Urinary bladder (tissue), 4 donors: ENCODE results near the gene RBM19. TPM values are rescaled to one million over a fixed set of nuclear protein-coding genes. Genes with fewer than 3 reads are reported as not detected.

Experiments
- DNase-seq: peaks from one replicate; pipeline ENCODE4 v3.0.0-alpha.2; 2015; ENCODE audit errors: extremely low spot score
- H3K27ac ChIP-seq: one replicate; pipeline ENCODE4 v1.5.1; 2013; ENCODE audit warnings: low read depth, mild to moderate bottlenecking, moderate library complexity
- H3K36me3 ChIP-seq: one replicate; pipeline ENCODE4 v1.6.1; 2013; ENCODE audit warnings: mild to moderate bottlenecking, moderate library complexity; ENCODE audit not compliant: insufficient read depth
- H3K4me1 ChIP-seq: one replicate; pipeline ENCODE4 v1.6.1; 2013; ENCODE audit warnings: mild to moderate bottlenecking, moderate library complexity; ENCODE audit not compliant: insufficient read depth
- H3K4me3 ChIP-seq: one replicate; pipeline ENCODE4 v1.5.1; 2013; ENCODE audit warnings: low read depth, low read length
- WGBS: extraction: QIAGEN DNeasy Blood & Tissue Kit; methylation state at CpG from one replicate; pipeline ENCODE4 v1.1.7; 2013; 5-methylcytosine and 5-hydroxymethylcytosine counted together
- polyA plus RNA-seq: library from polyadenylated mRNA; stranded (reverse); fragments of 200-250 nt; gene quantifications from one replicate; pipeline ENCODE4 v1.2.3, GENCODE V29; 2013
- total RNA-seq: library from RNA; depleted of rRNA; stranded (reverse); fragments of >200 nt; gene quantifications from one replicate; pipeline ENCODE4 v1.2.3, GENCODE V29; 2014
- donor health status: healthy with polysubstance abuse.
- donor health status: healthy.

RBM19 gene
- total and polyA plus RNA-seq, 2 donors = 15.4 to 16.3 TPM

DNA sequence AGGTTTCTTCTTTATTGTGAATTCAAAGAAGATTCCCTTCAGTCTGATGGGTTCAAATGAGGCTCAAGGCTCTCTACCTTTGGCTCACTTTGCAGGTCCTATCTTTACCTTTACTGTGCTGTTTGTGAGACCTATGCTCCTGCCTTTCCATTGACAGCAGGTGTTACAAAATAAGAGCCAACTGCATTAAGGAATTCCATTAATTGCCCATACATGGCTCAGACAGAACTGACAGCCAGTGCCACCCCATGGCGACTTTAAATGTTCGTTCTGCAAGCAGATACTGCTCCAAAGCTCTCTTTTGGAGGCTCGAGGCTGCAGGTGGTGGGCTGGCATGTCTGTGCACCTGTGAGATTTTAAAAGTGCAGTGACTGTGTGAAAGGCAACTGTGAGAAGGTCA lies 44.7 kb downstream of the RBM19 start:
- H3K27ac ChIP-seq = no peak overlapping the region
- no peaks in the 10 kb centered on the region for H3K4me1 ChIP-seq
- H3K4me3 ChIP-seq = no peak overlapping the region
- DNase-seq = no peak
- 81% methylated on average over 3 of the region's 3 CpGs for WGBS
- H3K36me3 ChIP-seq = peaks cover 5% of the 10 kb centered on the region

- Histone ChIP-seq H3K4me1 (no peaks in the 10 kb centered on the region), H3K36me3 (peaks cover 5% of the 10 kb centered on the region), H3K27ac (no peak overlapping the region), H3K4me3 (no peak overlapping the region)
- WGBS = 87% methylated on average over 5 of the region's 5 CpGs
- DNase-seq = no peak
Measured at GRCh38 chr12:113919791-113920190, 46.3 kb downstream of the RBM19 start.

- WGBS = 87% methylated on average over 13 of the region's 13 CpGs
- H3K27ac ChIP-seq = no peak overlapping the region
- peaks cover 5% of the 10 kb centered on the region for H3K36me3 ChIP-seq
Measured at GRCh38 chr12:113918306-113918705, 47.8 kb downstream of the RBM19 start.

DNA sequence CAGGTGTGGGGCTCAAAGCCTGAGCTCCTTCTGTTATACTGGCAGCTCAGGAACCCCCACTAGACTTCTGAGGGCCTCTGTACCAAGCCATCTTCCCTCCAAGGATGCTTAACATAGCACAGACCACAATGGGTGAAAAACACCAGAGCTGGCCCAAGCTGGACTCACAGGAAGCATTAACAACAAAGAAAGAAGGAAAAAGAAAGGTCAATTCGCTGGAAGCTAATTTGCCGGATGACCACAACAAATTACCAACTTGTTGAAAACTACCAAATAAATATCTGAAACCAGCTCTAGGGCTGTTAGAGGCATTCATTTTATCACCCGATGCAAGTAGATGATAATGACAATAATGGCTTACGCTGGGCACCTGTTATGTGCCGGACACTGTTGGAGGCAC lies 48.7 kb downstream of the RBM19 start:
- H3K4me3 ChIP-seq = no peak overlapping the region
- no peak for DNase-seq
- WGBS = 97% methylated on average over 5 of the region's 5 CpGs
- no peak overlapping the region for H3K27ac ChIP-seq
- H3K36me3 ChIP-seq = peaks cover 5% of the 10 kb centered on the region
- H3K4me1 ChIP-seq = no peaks in the 10 kb centered on the region

More at GRCh38 chr12:113918306-113918705, 47.8 kb downstream of the RBM19 start:
- DNase-seq = no peak
- no peak overlapping the region for H3K4me3 ChIP-seq
- H3K4me1 ChIP-seq = no peaks in the 10 kb centered on the region

GRCh38 chr12:113914806-113915205 lies 51.3 kb downstream of the RBM19 start:
- Histone ChIP-seq H3K4me3 (no peak overlapping the region), H3K4me1 (no peaks in the 10 kb centered on the region), H3K27ac (no peak overlapping the region), H3K36me3 (peaks cover 5% of the 10 kb centered on the region)
- DNase-seq = no peak
- 94% methylated on average over 13 of the region's 13 CpGs for WGBS

DNA sequence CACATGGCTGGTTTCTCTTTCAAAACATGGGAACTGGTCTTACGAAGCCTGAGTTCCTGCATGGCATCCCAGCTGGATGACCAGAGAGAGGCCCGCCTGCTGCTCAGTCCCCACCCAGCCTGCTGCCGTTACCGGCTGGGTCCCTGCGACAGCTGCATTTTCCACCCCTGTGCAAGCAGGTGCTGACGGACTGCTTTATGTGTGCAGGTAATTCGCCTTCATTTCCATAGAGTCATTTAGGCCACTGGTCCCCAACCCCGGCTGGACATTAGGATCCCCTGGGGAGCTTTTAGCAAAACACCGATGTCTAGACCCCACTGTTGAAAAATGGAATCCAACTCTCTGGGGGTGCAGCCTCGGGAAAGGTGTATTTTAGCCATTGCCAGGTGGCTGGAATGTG lies 51.9 kb downstream of the RBM19 start:
- no peak overlapping the region for H3K27ac ChIP-seq
- 91% methylated on average over 10 of the region's 10 CpGs for WGBS
- peaks cover 5% of the 10 kb centered on the region for H3K36me3 ChIP-seq
- no peak for DNase-seq
- no peaks in the 10 kb centered on the region for H3K4me1 ChIP-seq
- no peak overlapping the region for H3K4me3 ChIP-seq

DNA sequence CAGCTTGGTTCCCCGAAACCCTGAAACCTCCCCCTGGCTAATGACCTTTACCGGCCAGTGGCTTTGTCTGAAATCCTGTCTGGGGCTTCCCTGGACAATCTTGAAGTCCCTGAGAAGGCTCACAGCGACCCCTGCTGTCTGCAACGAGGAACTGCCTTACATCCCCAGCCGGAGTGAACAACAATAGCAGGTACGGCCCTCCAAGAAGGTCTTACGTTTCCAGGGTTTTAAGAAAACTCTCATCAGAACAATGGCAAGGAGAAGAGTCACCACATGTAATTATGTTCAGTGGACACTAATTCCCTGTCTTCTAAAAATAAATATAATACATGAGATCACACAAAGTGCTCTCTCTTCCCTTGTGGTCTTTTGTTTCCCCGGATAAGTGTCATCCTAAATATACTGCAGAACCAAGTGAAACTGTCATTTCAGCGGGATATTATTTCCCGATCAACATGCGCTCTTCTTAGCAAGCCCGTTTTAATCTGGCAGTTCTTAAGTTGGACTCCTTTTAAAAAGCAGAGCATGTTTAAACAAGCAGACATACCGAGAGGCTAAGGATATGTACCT lies 53.3 kb downstream of the RBM19 start:
- WGBS = 52% methylated on average over 13 of the region's 13 CpGs
- peak; percentile 26 for DNase-seq
- Histone ChIP-seq H3K4me3 (no peak overlapping the region), H3K4me1 (no peaks in the 10 kb centered on the region), H3K36me3 (peaks cover 5% of the 10 kb centered on the region), H3K27ac (no peak overlapping the region)

GRCh38 chr12:113911971-113912759 lies 54.0 kb downstream of the RBM19 start:
- 95% methylated on average over 14 of the region's 14 CpGs for WGBS
- Histone ChIP-seq H3K36me3 (peaks cover 3% of the 10 kb centered on the region), H3K4me3 (no peak overlapping the region)

DNA sequence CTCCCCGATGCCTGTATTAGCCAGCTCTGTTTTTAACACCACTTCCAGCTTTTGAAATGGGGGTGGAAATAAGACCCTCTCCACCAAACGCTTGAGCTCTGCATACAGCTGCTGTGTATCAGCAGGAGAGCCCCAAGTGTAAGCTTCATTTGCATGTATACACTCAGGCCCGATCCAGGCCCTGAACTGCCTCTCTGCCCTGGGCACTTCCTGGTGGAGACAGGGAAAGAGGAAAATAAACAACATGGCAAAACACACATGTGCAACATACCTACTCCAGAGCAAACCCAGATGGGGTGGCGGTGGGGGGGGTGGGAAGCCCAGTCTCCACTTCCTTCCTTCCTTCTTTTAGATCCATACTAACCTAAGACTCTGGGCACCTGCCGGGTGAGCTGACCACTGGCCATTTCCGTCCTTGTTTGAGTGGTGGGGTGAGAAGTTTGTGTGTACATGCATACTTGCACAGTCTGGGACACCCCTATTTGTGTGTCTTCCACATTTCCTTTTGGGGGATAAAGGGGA lies 55.3 kb downstream of the RBM19 start:
- H3K27ac ChIP-seq = no peak overlapping the region
- WGBS = 75% methylated on average over 6 of the region's 6 CpGs
- H3K36me3 ChIP-seq = no peaks in the 10 kb centered on the region
- H3K4me1 ChIP-seq = no peaks in the 10 kb centered on the region
- H3K4me3 ChIP-seq = no peak overlapping the region
- DNase-seq = no peak

More at GRCh38 chr12:113911971-113912759, 54.0 kb downstream of the RBM19 start:
- H3K4me1 ChIP-seq = no peaks in the 10 kb centered on the region
- H3K27ac ChIP-seq = no peak overlapping the region
- DNase-seq = no peak

DNA sequence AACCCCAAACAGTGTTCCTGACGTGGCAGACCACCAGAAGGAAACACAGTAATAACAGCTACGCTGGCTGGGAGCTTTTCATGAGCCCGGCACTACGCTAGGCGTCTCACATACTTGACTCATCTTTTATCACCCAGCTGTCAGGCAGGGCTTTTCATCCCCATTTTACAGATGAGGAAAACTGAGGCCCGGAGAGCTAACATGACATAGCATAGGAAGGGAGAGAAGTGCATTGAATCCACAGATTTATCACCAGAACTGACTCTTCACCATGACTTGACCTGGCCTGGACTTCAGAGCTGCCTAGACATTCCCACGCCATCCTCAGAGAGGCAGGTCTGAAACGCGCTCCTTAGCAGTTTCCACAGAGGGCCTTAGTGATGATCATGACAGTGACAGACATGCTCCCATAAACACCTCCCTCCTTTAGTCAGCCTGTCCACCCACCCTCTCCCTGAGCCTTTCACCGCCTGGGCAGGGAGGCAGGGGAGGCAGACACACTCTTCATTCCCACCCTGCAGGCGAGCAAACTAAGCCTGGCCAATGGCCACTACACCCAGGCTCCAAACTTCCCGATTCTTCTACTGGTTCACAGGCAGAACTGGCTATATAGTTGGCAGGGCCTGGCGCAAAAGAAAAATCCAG lies 56.2 kb downstream of the RBM19 start:
- Histone ChIP-seq H3K27ac (no peak overlapping the region), H3K4me3 (no peak overlapping the region), H3K4me1 (no peaks in the 10 kb centered on the region), H3K36me3 (no peaks in the 10 kb centered on the region)
- 93% methylated on average over 13 of the region's 13 CpGs for WGBS
- no peak for DNase-seq

- no peak for DNase-seq
- WGBS = 91% methylated on average over 6 of the region's 6 CpGs
- Histone ChIP-seq H3K4me1 (no peaks in the 10 kb centered on the region), H3K27ac (no peak overlapping the region), H3K36me3 (no peaks in the 10 kb centered on the region), H3K4me3 (no peak overlapping the region)
Measured at GRCh38 chr12:113908584-113909100, 57.5 kb downstream of the RBM19 start.

GRCh38 chr12:113907446-113908180 lies 58.5 kb downstream of the RBM19 start:
- H3K4me3 ChIP-seq = no peak overlapping the region
- 88% methylated on average over 11 of the region's 11 CpGs for WGBS
- no peak for DNase-seq
- H3K36me3 ChIP-seq = no peaks in the 10 kb centered on the region
- no peaks in the 10 kb centered on the region for H3K4me1 ChIP-seq
- H3K27ac ChIP-seq = no peak overlapping the region
